ENCODE data around the gene CITED4. TPM values are rescaled to one million over a fixed set of nuclear protein-coding genes. Genes with fewer than 3 reads are reported as not detected.

CITED4 gene
- total RNA-seq, 1 donor from 2014 or later = 3.8 TPM

- no peak for DNase-seq
- Mint-ChIP-seq H3K27ac (ENCODE audit: unreplicated experiment) (no peak overlapping the region), H3K4me1 (ENCODE audit: low read depth, unreplicated experiment) (peaks cover 2% of the 10 kb centered on the region)
Observed at GRCh38 chr1:40879482-40880175, 17.5 kb upstream of the CITED4 start.

GRCh38 chr1:40878906-40879305 is 16.7 kb upstream of the CITED4 start:
- no peak overlapping the region for H3K4me3 Mint-ChIP-seq (ENCODE audit: unreplicated experiment)
- H3K27ac Mint-ChIP-seq (ENCODE audit: unreplicated experiment) = no peak overlapping the region
- peaks cover 2% of the 10 kb centered on the region for H3K27me3 Mint-ChIP-seq (ENCODE audit: unreplicated experiment)
- no peaks in the 10 kb centered on the region for H3K9me3 Mint-ChIP-seq (ENCODE audit: unreplicated experiment)
- H3K4me1 Mint-ChIP-seq (ENCODE audit: low read depth, unreplicated experiment) = peaks cover 2% of the 10 kb centered on the region
- DNase-seq = no peak
- peaks cover 3% of the 10 kb centered on the region for H3K36me3 Mint-ChIP-seq (ENCODE audit: unreplicated experiment)
- TF ChIP-seq CTCF (IDR thresholded peaks at IDR 0.05; ENCODE audit: partially characterized antibody, unreplicated experiment) = no peak

More at GRCh38 chr1:40879482-40880175, 17.5 kb upstream of the CITED4 start:
- peaks cover 4% of the 10 kb centered on the region for H3K36me3 Mint-ChIP-seq (ENCODE audit: unreplicated experiment)
- TF ChIP-seq CTCF (IDR thresholded peaks at IDR 0.05; ENCODE audit: partially characterized antibody, unreplicated experiment) = no peak
- no peak overlapping the region for H3K4me3 Mint-ChIP-seq (ENCODE audit: unreplicated experiment)
- no peaks in the 10 kb centered on the region for H3K9me3 Mint-ChIP-seq (ENCODE audit: unreplicated experiment)
- peaks cover 3% of the 10 kb centered on the region for H3K27me3 Mint-ChIP-seq (ENCODE audit: unreplicated experiment)

- Mint-ChIP-seq H3K9me3 (ENCODE audit: unreplicated experiment) (no peaks in the 10 kb centered on the region), H3K4me1 (ENCODE audit: low read depth, unreplicated experiment) (peaks cover 2% of the 10 kb centered on the region), H3K27ac (ENCODE audit: unreplicated experiment) (peak overlapping the region; percentile 33), H3K4me3 (ENCODE audit: unreplicated experiment) (no peak overlapping the region), H3K36me3 (ENCODE audit: unreplicated experiment) (no peaks in the 10 kb centered on the region), H3K27me3 (ENCODE audit: unreplicated experiment) (no peaks in the 10 kb centered on the region)
- peak; percentile 58 for DNase-seq
- TF ChIP-seq CTCF (IDR thresholded peaks at IDR 0.05; ENCODE audit: partially characterized antibody, unreplicated experiment) = no peak
Observed at GRCh38 chr1:40877698-40878097, 15.5 kb upstream of the CITED4 start.

GRCh38 chr1:40876891-40877290 is 14.7 kb upstream of the CITED4 start:
- Mint-ChIP-seq H3K36me3 (ENCODE audit: unreplicated experiment) (no peaks in the 10 kb centered on the region), H3K4me3 (ENCODE audit: unreplicated experiment) (no peak overlapping the region), H3K4me1 (ENCODE audit: low read depth, unreplicated experiment) (peaks cover 2% of the 10 kb centered on the region), H3K27ac (ENCODE audit: unreplicated experiment) (no peak overlapping the region), H3K9me3 (ENCODE audit: unreplicated experiment) (peaks cover 2% of the 10 kb centered on the region), H3K27me3 (ENCODE audit: unreplicated experiment) (no peaks in the 10 kb centered on the region)
- TF ChIP-seq CTCF (IDR thresholded peaks at IDR 0.05; ENCODE audit: partially characterized antibody, unreplicated experiment) = no peak
- no peak for DNase-seq

- no peak for DNase-seq
- H3K9me3 Mint-ChIP-seq (ENCODE audit: unreplicated experiment) = peaks cover 2% of the 10 kb centered on the region
- no peak overlapping the region for H3K27ac Mint-ChIP-seq (ENCODE audit: unreplicated experiment)
- no peaks in the 10 kb centered on the region for H3K27me3 Mint-ChIP-seq (ENCODE audit: unreplicated experiment)
- no peak for TF ChIP-seq CTCF (IDR thresholded peaks at IDR 0.05; ENCODE audit: partially characterized antibody, unreplicated experiment)
- no peak overlapping the region for H3K4me3 Mint-ChIP-seq (ENCODE audit: unreplicated experiment)
- peaks cover 2% of the 10 kb centered on the region for H3K4me1 Mint-ChIP-seq (ENCODE audit: low read depth, unreplicated experiment)
- H3K36me3 Mint-ChIP-seq (ENCODE audit: unreplicated experiment) = no peaks in the 10 kb centered on the region
Observed at GRCh38 chr1:40876436-40876761, 14.2 kb upstream of the CITED4 start.

Data from glutamatergic neuron (in vitro differentiated cells).